ENCODE measurements around the gene FSTL4.

GRCh38 chr5:133289686-133290367 lies 322.5 kb downstream of the FSTL4 start:
- TF ChIP-seq CTCF (IDR thresholded peaks at IDR 0.05) = no peak
- no peak for TF ChIP-seq POLR2A (IDR thresholded peaks at IDR 0.05)
- no peak for TF ChIP-seq POLR2AphosphoS5 (IDR thresholded peaks at IDR 0.05)
